ENCODE data around the gene TRIML1.

The TRIML1 gene

GRCh38 chr4:188121530-188121929, 17.7 kb upstream of the TRIML1 start:
- DNase-seq (ENCODE audit: insufficient read length) (no peak), FAIRE-seq (no peak)
- TF ChIP-seq POLR2A (IDR thresholded peaks at IDR 0.05; ENCODE audit: low read depth, low read length): no peak
- no peak for TF ChIP-seq TAF1 (IDR thresholded peaks at IDR 0.05; ENCODE audit: borderline replicate concordance, low read depth, low read length)
- no peak for TF ChIP-seq POLR2AphosphoS5 (IDR thresholded peaks at IDR 0.05; ENCODE audit: low read depth, low read length)

DNA sequence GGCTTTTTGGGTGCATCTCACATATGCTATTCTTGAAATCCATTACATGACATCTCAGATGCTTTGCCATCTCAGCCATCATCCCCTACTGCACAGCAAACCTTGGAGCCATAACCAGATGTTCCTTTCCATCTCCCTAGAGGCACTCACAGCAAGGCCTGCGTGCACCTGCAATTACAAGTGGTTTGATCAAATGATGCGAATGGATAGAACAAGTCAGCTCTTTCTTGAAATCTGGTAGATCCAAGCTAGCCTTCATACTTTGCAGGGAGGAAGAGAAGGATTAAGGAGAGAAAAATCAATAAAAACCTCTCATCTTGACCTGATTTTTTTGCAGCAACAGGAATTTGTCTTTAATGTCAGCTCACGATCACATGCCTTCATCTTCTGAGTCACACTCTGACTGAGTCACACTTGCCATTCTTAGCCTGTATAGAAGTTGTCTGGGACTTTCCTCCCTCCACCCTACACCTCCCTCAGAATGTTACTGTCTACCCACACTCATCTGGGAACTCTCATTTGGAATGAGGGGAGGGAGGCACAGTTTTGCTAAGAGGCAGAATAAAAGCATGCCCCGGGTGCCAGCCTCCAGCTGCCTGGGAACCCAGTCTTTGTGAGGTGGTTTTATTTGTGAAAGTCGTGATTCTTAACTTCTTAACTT, 11.9 kb upstream of the TRIML1 start:
- TF ChIP-seq POLR2A (IDR thresholded peaks at IDR 0.05; ENCODE audit: low read depth, low read length): no peak
- TF ChIP-seq TAF1 (IDR thresholded peaks at IDR 0.05; ENCODE audit: borderline replicate concordance, low read depth, low read length): no peak
- no peak for TF ChIP-seq POLR2AphosphoS5 (IDR thresholded peaks at IDR 0.05; ENCODE audit: low read depth, low read length)
- no peak for FAIRE-seq
- DNase-seq (ENCODE audit: insufficient read length): no peak

GRCh38 chr4:188130355-188130754, 8.9 kb upstream of the TRIML1 start:
- FAIRE-seq (no peak), DNase-seq (ENCODE audit: insufficient read length) (no peak)
- TF ChIP-seq POLR2AphosphoS5 (IDR thresholded peaks at IDR 0.05; ENCODE audit: low read depth, low read length): no peak
- no peak for TF ChIP-seq POLR2A (IDR thresholded peaks at IDR 0.05; ENCODE audit: low read depth, low read length)
- no peak for TF ChIP-seq TAF1 (IDR thresholded peaks at IDR 0.05; ENCODE audit: borderline replicate concordance, low read depth, low read length)

DNA sequence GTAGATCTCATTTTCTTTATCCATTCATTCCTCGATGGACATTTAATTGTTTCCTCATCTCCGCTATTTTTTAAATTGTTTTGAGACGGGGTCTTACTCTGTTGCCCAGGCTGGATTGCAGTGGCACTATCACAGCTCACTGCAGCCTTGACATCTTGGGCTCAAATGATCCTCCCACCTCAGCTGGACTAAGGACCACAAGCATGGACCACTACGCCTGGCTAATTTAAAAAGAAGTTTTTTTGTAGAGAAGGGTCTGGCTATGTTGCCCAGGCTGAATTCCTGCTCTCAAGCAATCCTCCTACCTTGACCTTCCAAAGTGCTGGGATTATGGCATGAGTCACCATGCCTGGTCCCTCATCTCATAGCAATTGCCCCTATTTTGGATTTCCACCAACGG, 7.0 kb upstream of the TRIML1 start:
- FAIRE-seq (no peak), DNase-seq (ENCODE audit: insufficient read length) (no peak)
- no peak for TF ChIP-seq TAF1 (IDR thresholded peaks at IDR 0.05; ENCODE audit: borderline replicate concordance, low read depth, low read length)
- TF ChIP-seq POLR2AphosphoS5 (IDR thresholded peaks at IDR 0.05; ENCODE audit: low read depth, low read length): no peak
- TF ChIP-seq POLR2A (IDR thresholded peaks at IDR 0.05; ENCODE audit: low read depth, low read length): no peak

DNA sequence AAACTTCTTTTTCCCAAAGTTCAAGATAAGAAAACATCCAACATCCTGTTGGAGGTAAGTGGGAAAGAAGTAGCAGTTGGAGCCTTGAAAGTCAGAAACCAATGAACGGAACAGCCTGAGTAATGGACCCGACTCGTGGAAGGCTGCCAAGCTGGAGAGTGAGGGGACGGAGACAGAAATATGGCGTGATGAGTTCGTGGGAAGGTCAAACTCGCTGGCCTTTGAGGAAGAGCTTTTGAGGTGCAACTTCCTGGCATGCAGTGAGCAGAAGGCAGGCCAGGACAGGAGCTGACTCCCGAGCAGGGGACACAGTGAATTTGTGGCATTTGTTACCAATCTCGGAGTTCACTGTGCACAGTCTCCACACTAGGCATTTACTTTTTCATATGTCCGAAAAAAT, 1.0 kb upstream of the TRIML1 start:
- FAIRE-seq (no peak), DNase-seq (ENCODE audit: insufficient read length) (no peak)
- TF ChIP-seq POLR2AphosphoS5 (IDR thresholded peaks at IDR 0.05; ENCODE audit: low read depth, low read length): no peak
- TF ChIP-seq TAF1 (IDR thresholded peaks at IDR 0.05; ENCODE audit: borderline replicate concordance, low read depth, low read length): no peak
- no peak for TF ChIP-seq POLR2A (IDR thresholded peaks at IDR 0.05; ENCODE audit: low read depth, low read length)

- FAIRE-seq (no peak), DNase-seq (ENCODE audit: insufficient read length) (no peak)
- TF ChIP-seq TAF1 (IDR thresholded peaks at IDR 0.05; ENCODE audit: borderline replicate concordance, low read depth, low read length) (no peak), POLR2A (IDR thresholded peaks at IDR 0.05; ENCODE audit: low read depth, low read length) (no peak), POLR2AphosphoS5 (IDR thresholded peaks at IDR 0.05; ENCODE audit: low read depth, low read length) (no peak)
Measured at GRCh38 chr4:188139671-188140070, 430 bp downstream of the TRIML1 start.

DNA sequence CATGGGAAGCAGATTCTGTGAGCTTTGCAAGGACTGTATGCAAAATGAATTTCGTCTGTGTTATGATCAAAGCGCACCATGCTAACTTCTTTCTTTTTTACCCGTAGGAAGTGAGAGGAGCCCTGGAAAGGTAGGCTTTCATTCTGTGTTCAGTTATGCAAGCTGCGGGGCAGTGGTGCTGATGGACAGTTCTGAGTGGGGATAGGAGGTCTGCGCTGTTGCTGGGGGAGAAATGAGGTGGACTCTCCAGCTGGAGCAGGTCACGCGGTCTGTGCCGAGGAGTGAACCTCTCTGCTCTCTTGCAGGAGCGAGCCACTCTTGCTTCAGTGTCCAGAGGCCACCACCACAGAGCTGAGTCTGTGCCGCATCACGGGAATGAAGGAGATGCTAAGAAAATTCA, 4.5 kb downstream of the TRIML1 start:
- FAIRE-seq: no peak

GRCh38 chr4:188145601-188146000, 6.4 kb downstream of the TRIML1 start:
- DNase-seq (ENCODE audit: insufficient read length) (no peak), FAIRE-seq (no peak)

More for the DNA sequence above, 4.5 kb downstream of the TRIML1 start:
- TF ChIP-seq POLR2AphosphoS5 (IDR thresholded peaks at IDR 0.05; ENCODE audit: low read depth, low read length): no peak
- TF ChIP-seq POLR2A (IDR thresholded peaks at IDR 0.05; ENCODE audit: low read depth, low read length): no peak
- TF ChIP-seq TAF1 (IDR thresholded peaks at IDR 0.05; ENCODE audit: borderline replicate concordance, low read depth, low read length): no peak
- no peak for DNase-seq (ENCODE audit: insufficient read length)

DNA sequence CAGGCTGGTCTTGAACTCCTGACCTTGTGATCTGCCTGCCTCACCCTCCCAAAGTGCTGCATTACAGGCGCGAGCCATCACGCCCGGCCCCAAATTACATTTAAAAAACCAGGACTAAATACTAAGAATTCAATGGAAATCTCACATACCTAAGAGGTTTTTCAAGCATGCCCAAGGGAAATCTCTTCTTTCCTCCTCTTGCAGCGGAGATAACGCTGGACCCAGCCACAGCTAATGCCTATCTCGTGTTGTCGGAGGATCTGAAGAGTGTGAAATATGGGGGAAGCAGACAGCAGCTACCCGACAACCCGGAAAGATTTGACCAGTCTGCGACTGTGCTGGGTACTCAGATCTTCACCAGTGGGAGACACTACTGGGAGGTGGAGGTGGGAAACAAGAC, 7.4 kb downstream of the TRIML1 start:
- DNase-seq (ENCODE audit: insufficient read length): no peak
- FAIRE-seq: no peak
- TF ChIP-seq TAF1 (IDR thresholded peaks at IDR 0.05; ENCODE audit: borderline replicate concordance, low read depth, low read length) (no peak), POLR2A (IDR thresholded peaks at IDR 0.05; ENCODE audit: low read depth, low read length) (no peak), POLR2AphosphoS5 (IDR thresholded peaks at IDR 0.05; ENCODE audit: low read depth, low read length) (no peak)

More at GRCh38 chr4:188145601-188146000, 6.4 kb downstream of the TRIML1 start:
- TF ChIP-seq POLR2A (IDR thresholded peaks at IDR 0.05; ENCODE audit: low read depth, low read length) (no peak), POLR2AphosphoS5 (IDR thresholded peaks at IDR 0.05; ENCODE audit: low read depth, low read length) (no peak), TAF1 (IDR thresholded peaks at IDR 0.05; ENCODE audit: borderline replicate concordance, low read depth, low read length) (no peak)

- no peak for FAIRE-seq
- TF ChIP-seq POLR2AphosphoS5 (IDR thresholded peaks at IDR 0.05; ENCODE audit: low read depth, low read length) (no peak), TAF1 (IDR thresholded peaks at IDR 0.05; ENCODE audit: borderline replicate concordance, low read depth, low read length) (no peak)
- DNase-seq (ENCODE audit: insufficient read length): no peak
Measured at GRCh38 chr4:188147176-188147575, 7.9 kb downstream of the TRIML1 start.

GRCh38 chr4:188147776-188148175, 8.5 kb downstream of the TRIML1 start:
- FAIRE-seq (no peak), DNase-seq (ENCODE audit: insufficient read length) (no peak)
- TF ChIP-seq TAF1 (IDR thresholded peaks at IDR 0.05; ENCODE audit: borderline replicate concordance, low read depth, low read length): no peak
- no peak for TF ChIP-seq POLR2A (IDR thresholded peaks at IDR 0.05; ENCODE audit: low read depth, low read length)
- TF ChIP-seq POLR2AphosphoS5 (IDR thresholded peaks at IDR 0.05; ENCODE audit: low read depth, low read length): no peak

- FAIRE-seq (no peak), DNase-seq (ENCODE audit: insufficient read length) (no peak)
- no peak for TF ChIP-seq TAF1 (IDR thresholded peaks at IDR 0.05; ENCODE audit: borderline replicate concordance, low read depth, low read length)
- no peak for TF ChIP-seq POLR2A (IDR thresholded peaks at IDR 0.05; ENCODE audit: low read depth, low read length)
- no peak for TF ChIP-seq POLR2AphosphoS5 (IDR thresholded peaks at IDR 0.05; ENCODE audit: low read depth, low read length)
Measured at GRCh38 chr4:188154668-188155405, 15.6 kb downstream of the TRIML1 start.

Data from GM12892 (cell line).